ENCODE results near the gene ZC3H12A. TPM values are rescaled to one million over a fixed set of nuclear protein-coding genes. Genes with fewer than 3 reads are reported as not detected.

Gene ZC3H12A
- total and polyA plus RNA-seq, 4 donors: 19.1 to 125 (median 33.7) TPM

DNA sequence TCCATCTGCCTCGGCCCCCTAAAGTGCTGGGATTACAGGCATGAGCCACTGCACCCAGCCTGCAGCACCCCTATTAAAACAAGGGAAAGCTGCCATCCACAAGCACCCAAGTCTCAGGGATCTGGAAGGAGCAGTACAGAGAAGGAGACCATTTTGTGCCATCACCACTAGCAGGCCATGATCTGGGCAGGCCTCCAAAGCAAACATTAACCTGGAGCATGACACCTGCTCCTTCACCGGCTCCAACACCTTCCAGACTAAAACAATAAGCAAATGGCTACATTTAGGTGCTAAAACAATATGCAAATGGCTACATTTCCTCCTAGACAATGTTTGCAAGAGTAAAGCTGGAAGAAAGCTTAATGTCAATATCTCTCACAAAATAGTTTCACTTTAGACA is 23.5 kb downstream of the ZC3H12A start:
- H3K4me3 ChIP-seq: no peak overlapping the region
- no peaks in the 10 kb centered on the region for H3K27me3 ChIP-seq (ENCODE audit: control insufficient read depth in 3 of 3, insufficient read depth in 3 of 3, low read length in 2 of 3)
- H3K27ac ChIP-seq (ENCODE audit: low read depth in 1 of 2, low read length in 1 of 2): no peak overlapping the region
- no peaks in the 10 kb centered on the region for H3K9me3 ChIP-seq (ENCODE audit: control insufficient read depth in 4 of 4, insufficient read depth in 3 of 4, low read length in 3 of 4)
- no peak for TF ChIP-seq CTCF (IDR thresholded peaks at IDR 0.05; ENCODE audit: control extremely low read depth, extremely low read depth)
- peaks cover 0 to 4% (median 0%) of the 10 kb centered on the region in 5 donors for H3K4me1 ChIP-seq (ENCODE audit: control insufficient read depth in 5 of 5, insufficient read depth in 5 of 5, low read length in 5 of 5)
- WGBS, 2 donors: 83 to 92% methylated on average over 2 of the region's 2 CpGs
- H3K36me3 ChIP-seq (ENCODE audit: control insufficient read depth in 4 of 4, insufficient read depth in 4 of 4, low read length in 4 of 4): peaks cover 10 to 32% (median 13%) of the 10 kb centered on the region in 4 donors
- DNase-seq (peak in 1 of 3 donors; percentile 38), ATAC-seq (ENCODE audit: insufficient read depth, low FRiP score) (no peak)
- no peak overlapping the region for H3K9ac ChIP-seq (ENCODE audit: insufficient read depth in 1 of 2, low read length in 2 of 2)

GRCh38 chr1:37498872-37499617 is 24.7 kb downstream of the ZC3H12A start:
- Histone ChIP-seq H3K9ac (ENCODE audit: insufficient read depth in 1 of 2, low read length in 2 of 2) (no peak overlapping the region), H3K27me3 (ENCODE audit: control insufficient read depth in 3 of 3, insufficient read depth in 3 of 3, low read length in 2 of 3) (no peaks in the 10 kb centered on the region), H3K4me3 (no peak overlapping the region), H3K9me3 (ENCODE audit: control insufficient read depth in 4 of 4, insufficient read depth in 3 of 4, low read length in 3 of 4) (no peaks in the 10 kb centered on the region), H3K4me1 (ENCODE audit: control insufficient read depth in 5 of 5, insufficient read depth in 5 of 5, low read length in 5 of 5) (peaks cover 0 to 5% (median 0%) of the 10 kb centered on the region in 5 donors), H3K27ac (ENCODE audit: low read depth in 1 of 2, low read length in 1 of 2) (peak overlapping the region in 1 of 2 donors; percentile 60), H3K36me3 (ENCODE audit: control insufficient read depth in 4 of 4, insufficient read depth in 4 of 4, low read length in 4 of 4) (peaks cover 5 to 30% (median 15%) of the 10 kb centered on the region in 4 donors)
- WGBS, 2 donors: 68 to 80% methylated on average over 4 of the region's 4 CpGs
- no peak for TF ChIP-seq CTCF (IDR thresholded peaks at IDR 0.05; ENCODE audit: control extremely low read depth, extremely low read depth)
- DNase-seq: peak in 2 of 3 donors; percentile 52 to 66
- ATAC-seq (ENCODE audit: insufficient read depth, low FRiP score): no peak

- DNase-seq (no peak), ATAC-seq (ENCODE audit: insufficient read depth, low FRiP score) (no peak)
- H3K27ac ChIP-seq (ENCODE audit: low read depth in 1 of 2, low read length in 1 of 2): no peak overlapping the region
- H3K27me3 ChIP-seq (ENCODE audit: control insufficient read depth in 3 of 3, insufficient read depth in 3 of 3, low read length in 2 of 3): no peaks in the 10 kb centered on the region
- H3K4me1 ChIP-seq (ENCODE audit: control insufficient read depth in 5 of 5, insufficient read depth in 5 of 5, low read length in 5 of 5): peaks cover 0 to 5% (median 0%) of the 10 kb centered on the region in 5 donors
- peaks cover 9 to 38% (median 18%) of the 10 kb centered on the region in 4 donors for H3K36me3 ChIP-seq (ENCODE audit: control insufficient read depth in 4 of 4, insufficient read depth in 4 of 4, low read length in 4 of 4)
- H3K9me3 ChIP-seq (ENCODE audit: control insufficient read depth in 4 of 4, insufficient read depth in 3 of 4, low read length in 3 of 4): no peaks in the 10 kb centered on the region
- no peak overlapping the region for H3K4me3 ChIP-seq
- 95 to 96% methylated on average over 5 of the region's 5 CpGs for WGBS, 2 donors
- H3K9ac ChIP-seq (ENCODE audit: insufficient read depth in 1 of 2, low read length in 2 of 2): no peak overlapping the region
- TF ChIP-seq CTCF (IDR thresholded peaks at IDR 0.05; ENCODE audit: control extremely low read depth, extremely low read depth): no peak
These were observed 27.3 kb downstream of the ZC3H12A start for GRCh38 chr1:37501661-37502060.
